ENCODE results near the gene TRIM46.

TRIM46 gene, protein sequence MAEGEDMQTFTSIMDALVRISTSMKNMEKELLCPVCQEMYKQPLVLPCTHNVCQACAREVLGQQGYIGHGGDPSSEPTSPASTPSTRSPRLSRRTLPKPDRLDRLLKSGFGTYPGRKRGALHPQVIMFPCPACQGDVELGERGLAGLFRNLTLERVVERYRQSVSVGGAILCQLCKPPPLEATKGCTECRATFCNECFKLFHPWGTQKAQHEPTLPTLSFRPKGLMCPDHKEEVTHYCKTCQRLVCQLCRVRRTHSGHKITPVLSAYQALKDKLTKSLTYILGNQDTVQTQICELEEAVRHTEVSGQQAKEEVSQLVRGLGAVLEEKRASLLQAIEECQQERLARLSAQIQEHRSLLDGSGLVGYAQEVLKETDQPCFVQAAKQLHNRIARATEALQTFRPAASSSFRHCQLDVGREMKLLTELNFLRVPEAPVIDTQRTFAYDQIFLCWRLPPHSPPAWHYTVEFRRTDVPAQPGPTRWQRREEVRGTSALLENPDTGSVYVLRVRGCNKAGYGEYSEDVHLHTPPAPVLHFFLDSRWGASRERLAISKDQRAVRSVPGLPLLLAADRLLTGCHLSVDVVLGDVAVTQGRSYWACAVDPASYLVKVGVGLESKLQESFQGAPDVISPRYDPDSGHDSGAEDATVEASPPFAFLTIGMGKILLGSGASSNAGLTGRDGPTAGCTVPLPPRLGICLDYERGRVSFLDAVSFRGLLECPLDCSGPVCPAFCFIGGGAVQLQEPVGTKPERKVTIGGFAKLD

DNA sequence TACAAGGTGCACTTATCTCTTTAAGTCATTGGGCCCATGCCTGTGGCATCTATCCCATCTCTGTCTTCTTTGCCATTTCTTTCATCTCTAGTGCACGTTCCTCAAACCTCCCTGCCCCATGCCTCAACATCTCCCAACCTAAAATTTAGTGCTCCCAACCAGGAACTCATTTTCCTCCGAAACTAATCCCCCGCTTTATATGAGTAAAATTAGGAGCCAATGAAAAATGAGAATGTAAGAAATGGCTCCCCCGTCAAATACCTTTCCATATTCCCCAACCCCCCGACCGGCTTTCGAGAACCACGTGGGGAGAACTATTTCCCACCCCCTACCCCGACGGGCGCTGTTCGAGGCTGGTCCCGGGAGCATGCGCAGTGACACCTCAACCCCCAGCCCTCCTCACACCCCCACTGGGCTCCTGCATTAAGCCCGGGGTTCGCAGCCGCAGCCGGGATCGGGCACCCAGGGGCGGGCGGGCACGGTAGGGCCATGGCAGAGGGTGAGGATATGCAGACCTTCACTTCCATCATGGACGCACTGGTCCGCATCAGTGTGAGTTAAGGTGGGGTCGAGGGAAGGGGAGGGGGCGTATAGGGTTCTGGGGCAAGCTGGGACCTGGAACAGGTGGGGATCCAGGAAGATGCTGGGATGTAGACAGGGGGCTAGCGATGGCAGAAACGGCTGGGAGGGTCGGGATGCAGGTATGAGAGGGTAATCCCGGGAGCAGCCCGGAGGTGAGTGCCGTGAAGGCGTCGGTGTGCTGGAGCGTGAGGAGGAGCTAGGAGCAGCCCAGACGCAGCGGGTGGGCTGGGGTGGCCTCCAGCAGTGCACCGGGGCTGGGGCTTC, at the start of gene TRIM46:
Gene TRIM46, plus strand, starts transcription at position 372 of the 846 bp plus-strand sequence. Its CDS starts 118 bp downstream, at position 490.
- peak; percentile 78 for DNase-seq

DNA sequence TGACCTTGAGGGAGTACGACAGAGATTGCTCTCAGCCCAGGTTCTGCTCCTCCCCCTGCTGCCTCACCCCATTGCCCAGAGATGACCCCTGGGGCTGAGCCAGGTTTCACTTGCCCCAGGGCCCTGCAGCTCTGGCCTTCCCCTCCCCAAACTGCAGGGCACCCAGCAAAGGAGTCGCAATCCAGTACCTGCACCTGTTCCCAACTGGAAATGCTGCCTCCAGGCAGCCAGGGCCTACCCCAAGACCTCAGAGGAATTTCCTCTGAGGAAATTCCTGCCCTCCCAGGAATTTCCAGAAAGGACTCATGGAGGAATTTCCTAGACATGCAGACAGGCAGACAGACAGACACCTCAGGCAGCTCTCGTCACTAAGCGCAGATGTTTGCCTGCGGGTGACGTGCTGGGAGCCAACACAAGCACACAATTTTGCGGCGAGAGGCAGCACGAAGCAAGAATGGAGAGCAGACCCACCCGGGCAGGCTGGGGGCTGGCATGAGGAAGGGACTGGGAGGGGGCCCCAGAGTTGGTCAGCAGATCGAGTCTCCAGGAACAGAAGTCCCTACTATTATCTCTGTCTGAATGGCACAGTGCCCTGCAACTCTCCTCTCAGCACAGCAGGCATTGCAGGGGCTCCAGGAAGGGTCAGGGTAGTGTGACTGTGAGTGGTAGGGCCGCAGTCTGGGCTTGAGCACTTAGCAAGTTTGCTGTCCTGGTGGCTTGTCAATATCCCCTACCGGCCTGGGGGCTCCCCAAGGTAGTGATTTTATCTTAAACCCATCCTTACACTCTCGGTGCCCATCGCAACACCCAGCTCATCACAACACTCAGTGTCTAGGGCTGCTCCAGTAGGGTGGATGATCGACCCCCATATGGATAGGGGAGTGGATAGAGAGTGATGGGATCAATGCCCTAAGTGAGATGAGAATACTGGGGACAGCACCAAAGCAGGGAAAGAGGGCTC, 48.9 kb upstream of the TRIM46 start:
- no peak for DNase-seq

DNA sequence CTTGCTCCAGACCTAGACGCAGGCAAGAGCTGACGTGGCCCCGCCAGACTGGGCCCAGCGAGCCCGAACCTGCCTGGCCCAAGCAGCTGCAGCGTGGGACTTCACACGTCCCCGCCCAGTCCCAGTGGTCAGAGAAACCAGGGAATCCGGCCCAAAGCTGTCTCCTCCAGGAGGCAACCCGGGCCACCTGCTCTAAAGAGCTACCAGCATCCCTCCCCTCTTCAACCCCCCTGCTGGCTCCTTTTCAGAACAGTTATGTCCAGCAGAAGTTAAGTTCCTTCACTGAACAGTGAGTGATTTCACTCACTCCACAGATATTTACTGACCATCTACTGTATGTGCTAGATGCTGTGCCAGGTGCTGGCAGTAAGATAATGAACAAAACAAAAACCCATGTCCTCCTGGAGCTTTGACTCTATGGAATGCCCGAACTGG, 48.1 kb upstream of the TRIM46 start:
- no peak for DNase-seq

DNA sequence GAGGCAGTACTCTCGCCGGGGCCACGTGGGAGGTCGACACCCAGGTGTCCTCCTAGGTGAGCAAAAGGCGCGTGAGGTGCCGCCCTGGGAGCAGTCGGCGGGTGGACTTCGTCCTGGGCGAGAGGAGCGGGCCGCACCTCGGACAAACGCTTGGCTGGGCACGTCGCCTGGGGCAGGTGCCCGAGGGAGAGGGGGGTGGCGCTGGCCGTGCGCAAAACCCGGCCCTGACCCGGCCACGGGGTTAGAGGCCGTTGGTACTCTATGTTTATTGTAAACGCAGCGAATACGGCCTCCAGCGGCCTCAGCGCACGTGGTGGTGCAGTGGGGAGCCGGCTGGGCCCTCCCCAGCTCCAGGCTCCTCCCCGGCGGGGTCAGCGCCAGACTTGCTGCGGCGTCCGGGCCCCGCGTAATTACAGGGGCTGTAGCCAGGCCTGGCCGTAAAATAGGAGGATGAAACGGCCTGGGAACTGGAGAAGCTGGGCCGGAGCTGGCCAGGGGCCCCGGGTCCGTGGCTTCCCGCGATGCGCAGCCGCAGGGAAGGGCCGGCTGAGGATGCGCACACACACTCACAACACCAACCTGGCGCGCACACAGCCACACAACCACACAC, 47.6 kb upstream of the TRIM46 start:
- DNase-seq = no peak

DNA sequence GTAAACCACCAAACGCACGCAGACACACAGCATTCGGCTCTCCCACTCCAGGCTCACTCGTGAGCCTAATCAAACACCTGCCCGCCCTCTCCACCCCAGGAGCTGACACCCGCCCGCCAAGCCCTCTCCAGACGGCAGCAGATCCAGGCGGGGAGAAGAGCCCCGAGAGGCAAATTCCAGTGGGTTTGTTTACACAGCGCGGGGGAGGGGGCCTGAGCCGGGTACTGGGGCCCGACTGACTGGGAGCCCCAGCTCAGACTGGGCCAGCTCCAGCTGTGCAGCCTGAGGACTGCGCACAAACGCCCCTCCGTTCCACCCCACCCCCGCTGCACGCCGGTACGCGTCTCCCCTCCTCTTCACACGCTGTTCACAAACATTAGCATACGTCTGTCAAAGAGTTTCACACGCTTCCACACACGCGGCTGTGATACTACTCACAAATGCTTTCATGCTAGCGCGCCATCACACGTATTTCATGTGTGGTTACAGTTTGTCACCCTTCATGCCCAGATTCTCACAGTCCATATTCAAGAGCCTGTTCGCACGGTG, 47.0 kb upstream of the TRIM46 start:
- DNase-seq = peak; percentile 43

DNA sequence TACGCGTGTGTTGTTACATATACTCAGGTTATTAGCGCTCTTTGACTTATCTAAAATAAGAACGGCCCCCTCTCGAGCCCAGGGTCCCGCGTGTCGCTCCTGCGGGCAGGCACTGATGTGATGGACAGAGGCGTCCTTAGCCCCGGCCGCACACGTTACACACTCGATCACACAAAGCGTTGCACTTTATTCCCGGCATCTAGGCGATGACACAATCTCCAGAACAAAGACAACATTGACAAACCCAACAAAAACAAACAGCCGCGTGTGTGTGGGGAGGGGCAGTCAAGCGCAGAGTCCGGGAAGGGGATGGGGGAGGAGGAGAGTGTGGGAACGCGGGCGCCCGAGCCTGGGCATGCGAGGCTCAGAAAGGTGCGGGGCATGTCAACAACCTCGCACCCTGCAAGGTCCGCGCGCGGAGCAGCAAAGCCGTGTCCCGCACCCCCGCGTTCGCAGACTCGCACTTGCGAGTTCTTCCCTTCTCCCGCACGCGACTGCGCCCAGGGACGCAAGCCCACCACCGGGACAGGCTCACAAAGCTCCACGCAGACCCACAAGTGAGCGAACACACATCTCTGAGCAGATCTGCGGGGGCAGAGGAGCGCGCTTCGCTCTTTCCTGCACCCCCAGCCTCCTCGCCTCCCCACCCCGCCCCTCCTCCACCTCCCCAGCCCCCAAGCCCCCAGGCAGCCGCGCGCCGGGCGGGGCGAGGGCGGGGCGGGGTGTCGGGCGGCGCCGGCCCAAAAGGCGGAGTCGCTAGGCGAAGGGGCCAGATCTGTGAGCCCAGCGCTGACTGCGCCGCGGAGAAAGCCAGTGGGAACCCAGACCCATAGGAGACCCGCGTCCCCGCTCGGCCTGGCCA, 46.3 kb upstream of the TRIM46 start, which contains the start of gene EFNA1:
Gene EFNA1, plus strand, starts transcription at position 772 of the 862 bp plus-strand sequence. CDS start 102 bp downstream, outside the sequence.
- DNase-seq = peak; percentile 52

DNA sequence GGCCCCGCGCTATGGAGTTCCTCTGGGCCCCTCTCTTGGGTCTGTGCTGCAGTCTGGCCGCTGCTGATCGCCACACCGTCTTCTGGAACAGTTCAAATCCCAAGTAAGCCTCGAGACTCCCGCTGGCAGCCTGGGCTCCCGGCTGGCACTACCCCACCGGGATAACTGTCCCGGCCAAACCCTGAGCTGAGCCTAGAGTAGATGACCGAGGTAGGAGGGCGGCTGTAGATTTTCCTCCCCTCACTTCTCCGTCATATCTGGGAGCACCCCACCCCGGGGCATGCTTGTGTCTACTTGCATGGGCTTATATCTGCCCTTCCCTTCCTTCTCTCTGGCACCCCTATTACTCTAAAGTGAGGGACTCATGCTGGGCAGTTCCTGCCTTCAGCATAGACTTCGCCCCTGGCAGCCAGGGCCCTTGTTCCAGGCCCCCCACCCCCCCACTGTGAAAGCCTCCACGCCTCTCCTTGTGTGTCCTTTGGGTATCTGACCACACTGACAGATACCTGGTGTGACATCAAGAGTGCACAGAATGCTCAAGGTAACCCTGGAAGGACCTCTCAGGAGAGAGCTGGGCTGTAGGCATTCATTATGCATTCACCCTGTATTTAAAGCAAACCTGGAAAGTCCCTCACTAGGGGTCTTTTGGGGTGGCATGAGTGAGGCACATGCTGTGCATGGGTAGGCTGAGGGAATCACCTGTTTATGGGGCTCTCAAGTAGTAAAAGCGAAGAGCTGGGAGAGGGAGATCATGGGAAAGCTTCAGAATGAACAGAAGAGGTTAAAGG, 45.5 kb upstream of the TRIM46 start:
- no peak for DNase-seq

DNA sequence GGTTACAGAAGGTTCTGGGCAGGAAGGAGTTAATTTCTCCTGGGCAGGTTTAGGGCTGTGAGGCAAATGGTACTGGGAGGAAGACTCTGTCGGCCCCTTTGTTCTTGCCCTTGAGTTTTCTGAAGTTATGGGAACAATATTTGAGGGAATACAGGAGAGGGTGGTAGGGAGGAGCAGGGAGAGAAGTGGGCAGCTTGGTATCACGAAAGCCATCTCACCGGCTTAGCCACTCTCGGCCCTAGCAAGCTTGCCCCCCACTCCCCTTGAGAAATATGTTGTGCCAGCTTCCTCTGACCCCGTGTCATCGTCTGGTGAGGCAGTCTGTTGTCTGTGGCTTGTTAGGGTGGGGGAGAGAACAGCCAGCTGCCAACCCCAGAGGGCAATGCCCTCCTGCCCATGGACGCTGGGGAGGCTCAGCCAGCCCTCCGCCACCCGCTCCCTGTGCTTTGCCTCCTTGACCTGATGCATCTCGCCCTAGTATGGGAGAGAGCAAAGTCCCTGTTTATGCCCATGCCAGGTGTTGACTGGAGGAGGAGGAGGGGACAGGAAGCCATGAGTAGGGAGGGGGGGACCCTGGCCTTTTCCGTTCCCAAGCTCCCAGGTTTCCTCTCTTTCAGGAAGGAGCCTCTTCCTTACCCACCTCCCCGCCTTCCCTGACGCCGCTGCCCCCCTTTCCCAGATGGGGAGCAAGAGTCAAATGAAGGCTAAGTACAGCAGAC, 44.7 kb upstream of the TRIM46 start:
- no peak for DNase-seq

DNA sequence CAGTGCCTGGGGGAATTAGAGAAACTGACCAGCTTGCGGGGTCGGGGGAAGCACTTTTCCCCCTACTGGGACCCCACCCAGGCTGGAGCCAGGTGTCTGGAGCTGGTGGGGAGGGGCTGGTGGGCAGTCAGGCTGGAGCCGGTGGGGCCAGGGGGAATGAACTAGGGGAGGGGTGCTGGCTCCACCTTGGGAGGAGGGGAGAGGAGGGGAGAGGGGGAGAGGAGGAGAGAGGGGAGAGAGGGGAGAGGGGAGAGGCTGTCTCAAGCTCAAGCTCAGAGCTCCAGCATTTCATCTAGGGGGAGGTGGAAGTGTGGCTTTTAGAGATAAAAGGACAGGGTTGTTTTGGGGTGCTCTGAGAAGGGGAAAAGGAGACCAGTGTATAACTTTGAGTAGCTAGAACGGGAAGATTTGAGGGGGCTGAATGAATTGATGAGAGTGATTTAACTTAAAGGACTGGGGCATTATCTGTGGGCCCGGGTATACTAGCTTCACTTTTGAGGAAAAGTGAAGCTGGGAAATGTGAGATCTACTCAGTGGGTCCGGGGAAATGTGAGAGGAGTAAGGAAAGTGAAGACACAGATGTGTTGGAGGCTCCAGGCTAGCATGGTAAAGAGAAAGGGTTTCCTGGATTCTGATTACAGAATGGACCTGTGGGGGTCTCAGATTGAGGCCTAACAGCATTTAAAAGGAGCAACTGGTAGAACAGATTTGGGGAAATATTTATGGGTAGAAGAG, 43.2 kb upstream of the TRIM46 start:
- no peak for DNase-seq

DNA sequence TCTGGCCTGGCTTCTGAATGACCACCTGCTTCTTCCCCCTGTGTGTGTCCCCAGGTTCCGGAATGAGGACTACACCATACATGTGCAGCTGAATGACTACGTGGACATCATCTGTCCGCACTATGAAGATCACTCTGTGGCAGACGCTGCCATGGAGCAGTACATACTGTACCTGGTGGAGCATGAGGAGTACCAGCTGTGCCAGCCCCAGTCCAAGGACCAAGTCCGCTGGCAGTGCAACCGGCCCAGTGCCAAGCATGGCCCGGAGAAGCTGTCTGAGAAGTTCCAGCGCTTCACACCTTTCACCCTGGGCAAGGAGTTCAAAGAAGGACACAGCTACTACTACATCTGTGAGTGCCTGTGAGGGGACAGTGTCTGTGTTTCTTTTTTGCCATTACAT, 42.4 kb upstream of the TRIM46 start:
- DNase-seq = no peak

DNA sequence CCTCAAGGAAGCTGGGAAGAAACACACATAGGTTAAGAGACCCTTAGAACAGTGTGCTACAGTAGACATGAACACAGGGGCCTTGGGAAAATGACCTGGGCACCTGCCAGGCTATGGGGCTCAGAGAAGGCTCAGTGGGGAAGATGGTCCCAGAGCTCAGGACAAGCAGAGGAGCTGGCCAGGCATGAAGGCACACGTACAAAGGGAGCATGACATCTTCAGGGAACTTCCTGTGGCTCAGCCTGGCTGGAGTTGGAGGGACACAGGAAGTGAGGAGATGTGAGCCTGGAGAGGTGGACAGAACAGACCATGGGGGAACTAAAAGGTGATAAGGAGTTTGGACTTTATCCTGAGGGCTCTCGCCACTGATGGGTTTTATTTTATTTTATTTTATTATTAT, 41.8 kb upstream of the TRIM46 start:
- no peak for DNase-seq

DNA sequence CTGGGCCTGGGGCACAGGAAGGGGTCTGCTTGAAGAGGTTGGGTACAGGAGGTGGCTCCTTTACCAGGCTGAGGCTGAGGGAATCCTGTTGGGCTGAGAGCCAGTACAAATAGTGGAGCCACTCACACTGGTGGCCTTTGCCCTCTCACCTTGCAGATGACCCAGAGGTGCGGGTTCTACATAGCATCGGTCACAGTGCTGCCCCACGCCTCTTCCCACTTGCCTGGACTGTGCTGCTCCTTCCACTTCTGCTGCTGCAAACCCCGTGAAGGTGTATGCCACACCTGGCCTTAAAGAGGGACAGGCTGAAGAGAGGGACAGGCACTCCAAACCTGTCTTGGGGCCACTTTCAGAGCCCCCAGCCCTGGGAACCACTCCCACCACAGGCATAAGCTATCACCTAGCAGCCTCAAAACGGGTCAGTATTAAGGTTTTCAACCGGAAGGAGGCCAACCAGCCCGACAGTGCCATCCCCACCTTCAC, 39.8 kb upstream of the TRIM46 start:
- no peak for DNase-seq

DNA sequence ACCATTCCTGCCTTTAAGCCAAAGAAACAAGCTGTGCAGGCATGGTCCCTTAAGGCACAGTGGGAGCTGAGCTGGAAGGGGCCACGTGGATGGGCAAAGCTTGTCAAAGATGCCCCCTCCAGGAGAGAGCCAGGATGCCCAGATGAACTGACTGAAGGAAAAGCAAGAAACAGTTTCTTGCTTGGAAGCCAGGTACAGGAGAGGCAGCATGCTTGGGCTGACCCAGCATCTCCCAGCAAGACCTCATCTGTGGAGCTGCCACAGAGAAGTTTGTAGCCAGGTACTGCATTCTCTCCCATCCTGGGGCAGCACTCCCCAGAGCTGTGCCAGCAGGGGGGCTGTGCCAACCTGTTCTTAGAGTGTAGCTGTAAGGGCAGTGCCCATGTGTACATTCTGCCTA, 39.3 kb upstream of the TRIM46 start:
- no peak for DNase-seq

DNA sequence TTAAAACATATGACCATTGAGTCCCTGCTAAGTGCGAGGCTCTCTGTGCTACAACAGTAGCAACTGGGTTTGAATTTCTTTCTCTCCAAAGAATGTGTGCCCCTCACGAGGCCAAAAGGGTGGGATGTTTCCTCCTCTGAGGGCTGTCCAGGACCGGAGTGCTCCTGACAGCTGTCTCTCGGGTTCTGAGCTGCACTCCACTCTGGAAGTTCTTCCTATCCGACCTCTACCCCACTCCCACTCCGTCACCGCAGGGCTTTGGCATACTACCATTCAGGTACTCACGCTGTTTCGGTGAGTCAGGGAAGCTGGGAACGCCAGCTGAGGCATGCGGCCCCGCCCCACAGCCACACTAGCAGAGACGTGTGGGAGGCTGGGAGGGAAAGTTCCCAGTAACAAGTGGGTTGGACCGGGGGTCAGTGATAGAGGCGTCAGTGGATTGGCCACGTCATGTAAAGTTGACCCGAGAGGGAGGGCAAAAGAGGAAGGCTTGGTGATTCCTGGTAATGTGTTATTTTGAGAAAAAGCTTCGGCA, 38.7 kb upstream of the TRIM46 start:
- DNase-seq = peak; percentile 50

DNA sequence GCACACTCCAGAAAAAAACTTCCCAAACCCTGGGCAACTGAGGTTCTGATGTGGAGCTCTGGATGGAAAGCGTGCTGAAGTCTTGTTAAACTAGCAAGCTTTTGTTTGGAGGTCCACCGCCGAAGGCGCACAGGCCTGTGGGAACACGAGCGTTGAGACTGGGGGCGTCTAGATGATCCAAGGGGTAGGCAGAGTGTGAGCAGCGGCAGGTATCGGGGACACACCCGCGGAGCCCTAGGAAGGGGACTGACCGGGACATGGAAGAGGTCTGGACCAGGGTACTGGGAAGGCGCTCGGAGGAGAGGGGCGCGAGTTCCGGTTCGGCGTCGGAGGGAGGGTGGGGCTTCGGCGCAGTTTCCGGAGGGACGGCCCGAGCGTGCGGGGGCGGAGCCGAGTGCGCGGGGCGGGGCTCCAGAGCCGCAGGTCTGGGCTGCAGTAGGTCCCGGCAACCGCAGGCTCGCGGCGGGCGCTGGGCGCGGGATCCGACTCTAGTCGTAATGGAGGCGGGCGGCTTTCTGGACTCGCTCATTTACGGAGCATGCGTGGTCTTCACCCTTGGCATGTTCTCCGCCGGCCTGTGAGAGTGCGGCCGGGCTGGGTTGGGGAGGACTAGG, 38.1 kb upstream of the TRIM46 start, which contains the start of gene SLC50A1:
Gene SLC50A1, plus strand, starts transcription at position 438 of the 614 bp plus-strand sequence. Its CDS starts 60 bp downstream, at position 498.
- DNase-seq = peak; percentile 94

DNA sequence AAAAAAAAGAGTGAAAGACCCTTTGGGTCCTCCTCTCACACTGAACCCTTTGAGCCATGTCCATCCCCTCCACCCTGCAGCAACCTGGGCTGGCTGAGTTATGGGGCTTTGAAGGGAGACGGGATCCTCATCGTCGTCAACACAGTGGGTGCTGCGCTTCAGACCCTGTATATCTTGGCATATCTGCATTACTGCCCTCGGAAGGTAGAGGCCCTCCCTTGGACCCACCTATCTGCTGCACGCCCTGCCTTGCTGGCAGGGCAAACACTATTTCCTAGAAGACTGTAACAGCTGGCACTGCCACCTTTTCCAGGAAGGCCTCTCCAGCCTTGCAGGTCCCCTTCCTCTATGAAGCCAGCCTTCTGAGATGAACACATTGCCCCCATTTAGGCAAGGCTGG, 36.9 kb upstream of the TRIM46 start:
- DNase-seq = no peak

Data from CD4-positive, alpha-beta T cell treated with Interleukin-12 subunit alpha and Interleukin-12 subunit beta, for 1 hour (primary cell).